Esophagus muscularis mucosa (tissue), 3 donors: Measurements from ENCODE around the gene SLC6A11.

ENCODE experiments used
- CTCF ChIP-seq, 3 experiments: fragments of 200-600 bp in 2 of 3; fragments of 450-650 bp in 1 of 3; sonication (generic) in 2 of 3; IDR thresholded peaks; one replicate each; pipeline ENCODE4 v1.5.1; 2017 to 2019; ENCODE audit warnings: antibody characterized with exemption in 3 of 3, mild to moderate bottlenecking in 2 of 3, moderate library complexity in 1 of 3
- POLR2A ChIP-seq: fragments of 450-650 bp; IDR thresholded peaks from one replicate; pipeline ENCODE4 v1.6.1; 2017; ENCODE audit warnings: antibody characterized with exemption, moderate library complexity, mild to moderate bottlenecking, low read depth

- TF ChIP-seq CTCF (IDR thresholded peaks at IDR 0.05) (no peak), POLR2A (no peak)
These were observed 36.2 kb downstream of the SLC6A11 start for GRCh38 chr3:10852066-10852808.
